H9 (cell line): Measurements from ENCODE around the gene DDX47. TPM values are rescaled to one million over a fixed set of nuclear protein-coding genes. Genes with fewer than 3 reads are reported as not detected.

Experiments
- DNase-seq: peaks from one replicate; pipeline ENCODE4 v3.0.0-alpha.2; 2017
- H2AFZ ChIP-seq: one replicate; pipeline ENCODE4 v1.6.1; 2013; ENCODE audit warnings: mild to moderate bottlenecking, low read length, control low read depth, moderate library complexity
- H2AK5ac ChIP-seq: 2 replicates; pipeline ENCODE4 v1.6.1; 2013; ENCODE audit warnings: low read length, control low read depth, mixed read lengths; ENCODE audit not compliant: insufficient read length
- H2BK120ac ChIP-seq: one replicate; pipeline ENCODE4 v1.6.1; 2013; ENCODE audit warnings: low read depth, mild to moderate bottlenecking, low read length, control low read depth, inconsistent platforms; ENCODE audit not compliant: poor library complexity, severe bottlenecking
- H2BK12ac ChIP-seq: 2 replicates; pipeline ENCODE4 v1.6.1; 2013; ENCODE audit warnings: low read length, control low read depth, mixed read lengths, low read depth; ENCODE audit not compliant: insufficient read length
- H2BK15ac ChIP-seq: 2 replicates; pipeline ENCODE4 v1.6.1; 2013; ENCODE audit warnings: low read depth, low read length, control low read depth
- H2BK20ac ChIP-seq: one replicate; pipeline ENCODE4 v1.6.1; 2013; ENCODE audit warnings: low read depth, mild to moderate bottlenecking, low read length, control low read depth, inconsistent platforms; ENCODE audit not compliant: poor library complexity, severe bottlenecking
- H2BK5ac ChIP-seq: 2 replicates; pipeline ENCODE4 v1.6.1; 2013; ENCODE audit warnings: low read length, control low read depth, mixed read lengths; ENCODE audit not compliant: insufficient read length
- H3K14ac ChIP-seq: 2 replicates; pipeline ENCODE4 v1.6.1; 2013; ENCODE audit warnings: low read length, control low read depth; ENCODE audit not compliant: insufficient read depth
- H3K18ac ChIP-seq: 2 replicates; pipeline ENCODE4 v1.6.1; 2013; ENCODE audit warnings: low read depth, mild to moderate bottlenecking, mixed read lengths, low read length, control low read depth; ENCODE audit not compliant: insufficient read length
- H3K23ac ChIP-seq: 2 replicates; pipeline ENCODE4 v1.6.1; 2013; ENCODE audit warnings: low read length, control low read depth, mixed read lengths, low read depth; ENCODE audit not compliant: insufficient read length
- H3K23me2 ChIP-seq: 2 replicates; pipeline ENCODE4 v1.6.1; 2013; ENCODE audit warnings: low read depth, mild to moderate bottlenecking, mixed read lengths, low read length, control low read depth; ENCODE audit not compliant: insufficient read length, poor library complexity, severe bottlenecking
- H3K27ac ChIP-seq: 2 replicates; pipeline ENCODE4 v1.5.1; 2013; ENCODE audit warnings: low read length, control low read depth, mixed read lengths, low read depth; ENCODE audit not compliant: insufficient read length
- H3K27me3 ChIP-seq: 2 replicates; pipeline ENCODE4 v1.6.1; 2013; ENCODE audit warnings: low read length, control low read depth, inconsistent platforms; ENCODE audit not compliant: insufficient read depth
- H3K4ac ChIP-seq: 2 replicates; pipeline ENCODE4 v1.6.1; 2013; ENCODE audit warnings: low read depth, mild to moderate bottlenecking, control low read depth, inconsistent platforms, low read length, moderate library complexity
- H3K4me1 ChIP-seq: 2 replicates; pipeline ENCODE4 v1.6.1; 2013; ENCODE audit warnings: low read length, control low read depth, inconsistent platforms; ENCODE audit not compliant: insufficient read depth
- H3K4me2 ChIP-seq: 2 replicates; pipeline ENCODE4 v1.6.1; 2013; ENCODE audit warnings: low read length, control low read depth, mixed read lengths; ENCODE audit not compliant: insufficient read length, insufficient read depth
- H3K56ac ChIP-seq: 2 replicates; pipeline ENCODE4 v1.6.1; 2013; ENCODE audit warnings: low read depth, mild to moderate bottlenecking, mixed read lengths, low read length, control low read depth; ENCODE audit not compliant: insufficient read length
- H3K79me1 ChIP-seq: 2 replicates; pipeline ENCODE4 v1.6.1; 2013; ENCODE audit warnings: low read depth, mild to moderate bottlenecking, moderate library complexity, low read length, control low read depth, inconsistent platforms; ENCODE audit not compliant: insufficient read depth, poor library complexity, severe bottlenecking
- H3K79me2 ChIP-seq: 2 replicates; pipeline ENCODE4 v1.6.1; 2013; ENCODE audit warnings: low read length, control low read depth, inconsistent platforms; ENCODE audit not compliant: insufficient read depth
- H3K9ac ChIP-seq: 2 replicates; pipeline ENCODE4 v1.6.1; 2013; ENCODE audit warnings: low read length, control low read depth, mixed read lengths; ENCODE audit not compliant: insufficient read length; ENCODE audit errors: extremely low read depth
- H3K9me3 ChIP-seq: one replicate; pipeline ENCODE4 v1.6.1; 2013; ENCODE audit warnings: low read depth, low read length, inconsistent platforms; ENCODE audit not compliant: control insufficient read depth
- H3T11ph ChIP-seq: one replicate; pipeline ENCODE4 v1.6.1; 2013; ENCODE audit warnings: mild to moderate bottlenecking, low read length, control low read depth, inconsistent platforms
- H4K20me1 ChIP-seq: one replicate; pipeline ENCODE4 v1.6.1; 2013; ENCODE audit not compliant: control insufficient read depth, insufficient read length, insufficient read depth
- H4K5ac ChIP-seq: 2 replicates; pipeline ENCODE4 v1.6.1; 2013; ENCODE audit warnings: low read depth, mild to moderate bottlenecking, mixed read lengths, low read length, control low read depth; ENCODE audit not compliant: insufficient read length
- H4K8ac ChIP-seq: replicated peaks from 2 replicates; pipeline ENCODE4 v1.6.1; 2013; ENCODE audit warnings: low read length, control low read depth, mixed read lengths, low read depth; ENCODE audit not compliant: insufficient read length
- H4K91ac ChIP-seq: 2 replicates; pipeline ENCODE4 v1.6.1; 2013; ENCODE audit warnings: low read depth, mild to moderate bottlenecking, moderate library complexity, mixed read lengths, low read length, control low read depth; ENCODE audit not compliant: insufficient read length
- H3K27ac Mint-ChIP-seq, 3 experiments: 2 replicates in 2 of 3; 3 replicates in 1 of 3; pipeline ENCODE4 v1.8.0; 2020 to 2021; ENCODE audit warnings: mixed read lengths in 3 of 3, mild to moderate bottlenecking in 1 of 3, moderate library complexity in 1 of 3
- H3K27me3 Mint-ChIP-seq: 2 replicates; pipeline ENCODE4 v1.8.0; 2021; ENCODE audit warnings: low read depth, mild to moderate bottlenecking, moderate library complexity, mixed read lengths
- H3K36me3 Mint-ChIP-seq, 3 experiments: 2 replicates in 2 of 3; 3 replicates in 1 of 3; pipeline ENCODE4 v1.8.0; 2020 to 2021; ENCODE audit warnings: low read depth in 3 of 3, mixed read lengths in 3 of 3; ENCODE audit not compliant: insufficient read depth in 1 of 3
- H3K4me1 Mint-ChIP-seq, 2 experiments: 2 replicates each; pipeline ENCODE4 v1.8.0; 2020; ENCODE audit warnings: mixed read lengths in 2 of 2
- H3K4me3 Mint-ChIP-seq, 2 experiments: 2 replicates in 1 of 2; 3 replicates in 1 of 2; pipeline ENCODE4 v1.8.0; 2020 to 2021; ENCODE audit warnings: mild to moderate bottlenecking in 2 of 2, mixed read lengths in 2 of 2, moderate library complexity in 1 of 2
- H3K9me3 Mint-ChIP-seq, 2 experiments: 2 replicates in 1 of 2; 3 replicates in 1 of 2; pipeline ENCODE4 v1.8.0; 2020; ENCODE audit warnings: mild to moderate bottlenecking in 2 of 2, mixed read lengths in 2 of 2, moderate library complexity in 1 of 2
- CTCF ChIP-seq: fragments of 200-600 bp; sonication (generic); conservative IDR thresholded peaks from 3 replicates; pipeline ENCODE4 v1.8.0; 2021; ENCODE audit warnings: antibody characterized with exemption, mild to moderate bottlenecking
- WGBS: extraction: QIAGEN DNeasy Blood & Tissue Kit; methylation state at CpG from one replicate; pipeline ENCODE4 v1.1.7; 2013; ENCODE audit warnings: missing lambda C conversion rate, low lambda C conversion rate, mixed read lengths; ENCODE audit not compliant: insufficient read length; ENCODE audit errors: extremely low coverage; 5-methylcytosine and 5-hydroxymethylcytosine counted together
- total RNA-seq: library from RNA; stranded (reverse); gene quantifications from 2 replicates; pipeline ENCODE4 v1.2.1, GENCODE V29; 2021

Gene DDX47
- total RNA-seq, 1 experiment from 2014 or later = 78.2 TPM

GRCh38 chr12:12790956-12791355 lies 22.2 kb upstream of the DDX47 start:
- no peak overlapping the region for H2BK5ac ChIP-seq
- no peak overlapping the region for H2AFZ ChIP-seq
- H3T11ph ChIP-seq = no peak overlapping the region
- peaks cover 13% of the 10 kb centered on the region; the same call in 1 of the 2 replicates for H3K27me3 ChIP-seq
- peaks cover 25% of the 10 kb centered on the region for H3K27me3 Mint-ChIP-seq
- no peak for DNase-seq
- H3K23me2 ChIP-seq = no peaks in the 10 kb centered on the region
- no peak overlapping the region for H4K5ac ChIP-seq
- H2BK20ac ChIP-seq = no peak overlapping the region
- no peak for TF ChIP-seq CTCF
- H3K56ac ChIP-seq = no peak overlapping the region
- H3K9ac ChIP-seq = no peak overlapping the region
- H4K8ac ChIP-seq = no peak overlapping the region
- no peak overlapping the region for H3K4me2 ChIP-seq
- no peak overlapping the region for H3K18ac ChIP-seq
- no peaks in the 10 kb centered on the region for H3K79me1 ChIP-seq
- no peak overlapping the region for H4K91ac ChIP-seq
- no peak overlapping the region for H2BK15ac ChIP-seq
- H3K9me3 Mint-ChIP-seq = no peaks in the 10 kb centered on the region; a peak in 1 of 5 replicates
- no peaks in the 10 kb centered on the region for H3K36me3 Mint-ChIP-seq
- no peak overlapping the region for H3K23ac ChIP-seq
- H4K20me1 ChIP-seq = no peaks in the 10 kb centered on the region
- no peak overlapping the region for H3K4me3 Mint-ChIP-seq
- H3K4me1 Mint-ChIP-seq = peaks cover 7 to 16% of the 10 kb centered on the region in 2 experiments
- H3K4me1 ChIP-seq = no peaks in the 10 kb centered on the region
- H2AK5ac ChIP-seq = no peak overlapping the region
- no peaks in the 10 kb centered on the region for H3K79me2 ChIP-seq
- H2BK120ac ChIP-seq = no peak overlapping the region
- H3K14ac ChIP-seq = no peak overlapping the region
- H3K4ac ChIP-seq = no peak overlapping the region
- no CpG with 5 or more reads among the region's 4 CpGs for WGBS
- no peak overlapping the region for H2BK12ac ChIP-seq
- no peaks in the 10 kb centered on the region for H3K9me3 ChIP-seq
- H3K27ac ChIP-seq = no peak overlapping the region
- no peak overlapping the region for H3K27ac Mint-ChIP-seq
